ENCODE measurements around the gene PAGR1. TPM values are rescaled to one million over a fixed set of nuclear protein-coding genes. Genes with fewer than 3 reads are reported as not detected.
A peak's percentile ranks its signal among the peaks of the same experiment; 100 is the strongest.
"Not testable (repeated sequence)": the region's sequence is repeated elsewhere in the genome, so short reads cannot be mapped to it uniquely, and the experiment has no call there.

The PAGR1 gene
- total RNA-seq, 2 experiments from 2014 or later = 33.7 to 34.8 TPM

- H3K27ac Mint-ChIP-seq, H3K4me3 Mint-ChIP-seq, H3K9me3 Mint-ChIP-seq, H3K27me3 Mint-ChIP-seq, DNase-seq: not testable (repeated sequence)
- H3K36me3 Mint-ChIP-seq = peaks cover 16% of the 10 kb centered on the region
- H3K4me1 Mint-ChIP-seq = peaks cover 37% of the 10 kb centered on the region
Measured at GRCh38 chr16:29787155-29787554, 28.8 kb upstream of the PAGR1 start.

GRCh38 chr16:29789775-29790182, 26.2 kb upstream of the PAGR1 start:
- Mint-ChIP-seq H3K36me3 (peaks cover 31% of the 10 kb centered on the region), H3K9me3 (no peaks in the 10 kb centered on the region), H3K4me3 (peak overlapping the region; percentile 90), H3K4me1 (peaks cover 41% of the 10 kb centered on the region), H3K27me3 (no peaks in the 10 kb centered on the region), H3K27ac (peak overlapping the region; percentile 98)
- DNase-seq = no peak

- Mint-ChIP-seq H3K9me3 (no peaks in the 10 kb centered on the region), H3K4me1 (peaks cover 36% of the 10 kb centered on the region), H3K4me3 (peak within 1 kb of the TSS; percentile 90), H3K27me3 (no peaks in the 10 kb centered on the region), H3K27ac (peak within 1 kb of the TSS; percentile 98), H3K36me3 (peaks cover 31% of the 10 kb centered on the region)
- DNase-seq = peak; percentile 100
Measured at GRCh38 chr16:29790183-29790948, 25.6 kb upstream of the PAGR1 start, which contains the start of gene KIF22. KIF22 (plus strand) TSS chr16:29790751; CDS start chr16:29790760, 9 bp downstream.

- peak overlapping the region; percentile 98 for H3K27ac Mint-ChIP-seq
- H3K9me3 Mint-ChIP-seq = no peaks in the 10 kb centered on the region
- DNase-seq = no peak
- peak overlapping the region; percentile 90 for H3K4me3 Mint-ChIP-seq
- H3K27me3 Mint-ChIP-seq = no peaks in the 10 kb centered on the region
- peaks cover 32% of the 10 kb centered on the region for H3K4me1 Mint-ChIP-seq
- peaks cover 37% of the 10 kb centered on the region for H3K36me3 Mint-ChIP-seq
Measured at GRCh38 chr16:29790949-29791844, 24.8 kb upstream of the PAGR1 start.

GRCh38 chr16:29791845-29792807, 23.8 kb upstream of the PAGR1 start:
- peaks cover 31% of the 10 kb centered on the region for H3K4me1 Mint-ChIP-seq
- H3K4me3 Mint-ChIP-seq = peak overlapping the region; percentile 90
- H3K9me3 Mint-ChIP-seq = no peaks in the 10 kb centered on the region
- no peaks in the 10 kb centered on the region for H3K27me3 Mint-ChIP-seq
- H3K27ac Mint-ChIP-seq = peak overlapping the region; percentile 98
- H3K36me3 Mint-ChIP-seq = peaks cover 41% of the 10 kb centered on the region
- DNase-seq = no peak

GRCh38 chr16:29793153-29793552, 22.8 kb upstream of the PAGR1 start:
- H3K27me3 Mint-ChIP-seq, H3K4me3 Mint-ChIP-seq, H3K9me3 Mint-ChIP-seq, H3K27ac Mint-ChIP-seq, DNase-seq: not testable (repeated sequence)
- Mint-ChIP-seq H3K4me1 (peaks cover 31% of the 10 kb centered on the region), H3K36me3 (peaks cover 45% of the 10 kb centered on the region)

- no peaks in the 10 kb centered on the region for H3K9me3 Mint-ChIP-seq
- H3K4me1 Mint-ChIP-seq = peaks cover 27% of the 10 kb centered on the region
- H3K27me3 Mint-ChIP-seq = no peaks in the 10 kb centered on the region
- no peak overlapping the region for H3K27ac Mint-ChIP-seq
- H3K36me3 Mint-ChIP-seq = peaks cover 45% of the 10 kb centered on the region
- DNase-seq = no peak
- H3K4me3 Mint-ChIP-seq = no peak overlapping the region
Measured at GRCh38 chr16:29794231-29794710, 21.7 kb upstream of the PAGR1 start.

- peaks cover 31% of the 10 kb centered on the region for H3K36me3 Mint-ChIP-seq
- DNase-seq = no peak
- H3K4me1 Mint-ChIP-seq = peaks cover 17% of the 10 kb centered on the region
- H3K4me3 Mint-ChIP-seq = no peak overlapping the region
- no peak overlapping the region for H3K27ac Mint-ChIP-seq
- H3K9me3 Mint-ChIP-seq = no peaks in the 10 kb centered on the region
- peaks cover 6% of the 10 kb centered on the region for H3K27me3 Mint-ChIP-seq
Measured at GRCh38 chr16:29802416-29802935, 13.5 kb upstream of the PAGR1 start.

- H3K4me1 Mint-ChIP-seq = peaks cover 24% of the 10 kb centered on the region
- H3K36me3 Mint-ChIP-seq = peaks cover 42% of the 10 kb centered on the region
- peaks cover 13% of the 10 kb centered on the region for H3K27me3 Mint-ChIP-seq
- DNase-seq = no peak
- peak overlapping the region; percentile 99 for H3K27ac Mint-ChIP-seq
- no peaks in the 10 kb centered on the region for H3K9me3 Mint-ChIP-seq
- peak overlapping the region; percentile 100 for H3K4me3 Mint-ChIP-seq
Measured at GRCh38 chr16:29804020-29804419, 11.9 kb upstream of the PAGR1 start.

GRCh38 chr16:29804455-29805231, 11.3 kb upstream of the PAGR1 start:
- peak overlapping the region; percentile 99 for H3K27ac Mint-ChIP-seq
- H3K36me3 Mint-ChIP-seq = peaks cover 44% of the 10 kb centered on the region
- peak overlapping the region; percentile 100 for H3K4me3 Mint-ChIP-seq
- no peaks in the 10 kb centered on the region for H3K9me3 Mint-ChIP-seq
- DNase-seq = no peak
- H3K27me3 Mint-ChIP-seq = peaks cover 13% of the 10 kb centered on the region
- peaks cover 24% of the 10 kb centered on the region for H3K4me1 Mint-ChIP-seq

GRCh38 chr16:29805232-29806098, 10.5 kb upstream of the PAGR1 start:
- Mint-ChIP-seq H3K4me3 (peak overlapping the region; percentile 100), H3K9me3 (no peaks in the 10 kb centered on the region), H3K4me1 (peaks cover 31% of the 10 kb centered on the region), H3K27ac (peak overlapping the region; percentile 99), H3K36me3 (peaks cover 52% of the 10 kb centered on the region), H3K27me3 (peaks cover 13% of the 10 kb centered on the region)
- DNase-seq = peak; percentile 98

- Mint-ChIP-seq H3K27ac (peak within 1 kb of the TSS; percentile 99), H3K27me3 (peaks cover 13% of the 10 kb centered on the region), H3K4me3 (peak within 1 kb of the TSS; percentile 100), H3K9me3 (no peaks in the 10 kb centered on the region), H3K4me1 (peaks cover 38% of the 10 kb centered on the region), H3K36me3 (peaks cover 59% of the 10 kb centered on the region)
- peak; percentile 82 for DNase-seq
Measured at GRCh38 chr16:29806099-29806579, 9.8 kb upstream of the PAGR1 start, which contains the start of gene MAZ. MAZ (plus strand) TSS chr16:29806529; CDS start chr16:29806702, 173 bp downstream.
